Activated T-cell treated with anti-CD3 and anti-CD28 coated beads, Interleukin-2, amount 50 U/mL, for 24 hours (primary cell): ENCODE data around the gene MLX.
A peak's percentile ranks its signal among the peaks of the same experiment; 100 is the strongest.

Experiments used
- DNase-seq: peaks from one replicate; pipeline ENCODE4 v3.0.0-alpha.2; 2020
- H3K27ac Mint-ChIP-seq: 2 replicates; pipeline ENCODE4 v1.8.0; 2020; ENCODE audit warnings: mild to moderate bottlenecking, mixed read lengths
- H3K27me3 Mint-ChIP-seq: 2 replicates; pipeline ENCODE4 v1.8.0; 2020; ENCODE audit warnings: mixed read lengths
- H3K36me3 Mint-ChIP-seq: 2 replicates; pipeline ENCODE4 v1.8.0; 2020; ENCODE audit warnings: low read depth, mixed read lengths
- H3K4me1 Mint-ChIP-seq: 2 replicates; pipeline ENCODE4 v1.8.0; 2020; ENCODE audit warnings: low read depth, mixed read lengths
- H3K4me3 Mint-ChIP-seq: 2 replicates; pipeline ENCODE4 v1.8.0; 2020; ENCODE audit warnings: mild to moderate bottlenecking, moderate library complexity, mixed read lengths
- H3K9me3 Mint-ChIP-seq: 2 replicates; pipeline ENCODE4 v1.8.0; 2020; ENCODE audit warnings: mixed read lengths

The MLX gene

GRCh38 chr17:42577140-42577531 lies 10.2 kb downstream of the MLX start:
- no peaks in the 10 kb centered on the region for H3K9me3 Mint-ChIP-seq
- H3K27ac Mint-ChIP-seq, result peak overlapping the region; percentile 98
- H3K4me1 Mint-ChIP-seq, result peaks cover 43% of the 10 kb centered on the region
- H3K36me3 Mint-ChIP-seq, result peaks cover 92% of the 10 kb centered on the region
- no peaks in the 10 kb centered on the region for H3K27me3 Mint-ChIP-seq
- peak overlapping the region; percentile 98 for H3K4me3 Mint-ChIP-seq
- no peak for DNase-seq

- Mint-ChIP-seq H3K27me3 (no peaks in the 10 kb centered on the region), H3K4me1 (peaks cover 41% of the 10 kb centered on the region), H3K27ac (peak within 1 kb of the TSS; percentile 98), H3K4me3 (peak within 1 kb of the TSS; percentile 98), H3K9me3 (no peaks in the 10 kb centered on the region), H3K36me3 (peaks cover 93% of the 10 kb centered on the region)
- DNase-seq, result peak; percentile 95
Measured at GRCh38 chr17:42577532-42578281, 10.8 kb downstream of the MLX start, which contains the start of gene PSMC3IP. TSS of gene PSMC3IP (minus strand) at chr17:42577729. CDS start at chr17:42577686, 43 bp downstream.

GRCh38 chr17:42578282-42578869 lies 11.5 kb downstream of the MLX start:
- H3K4me3 Mint-ChIP-seq, result peak overlapping the region; percentile 98
- peak overlapping the region; percentile 98 for H3K27ac Mint-ChIP-seq
- H3K27me3 Mint-ChIP-seq, result no peaks in the 10 kb centered on the region
- H3K4me1 Mint-ChIP-seq, result peaks cover 36% of the 10 kb centered on the region
- H3K9me3 Mint-ChIP-seq, result no peaks in the 10 kb centered on the region
- peak; percentile 83 for DNase-seq
- H3K36me3 Mint-ChIP-seq, result peaks cover 93% of the 10 kb centered on the region

DNA sequence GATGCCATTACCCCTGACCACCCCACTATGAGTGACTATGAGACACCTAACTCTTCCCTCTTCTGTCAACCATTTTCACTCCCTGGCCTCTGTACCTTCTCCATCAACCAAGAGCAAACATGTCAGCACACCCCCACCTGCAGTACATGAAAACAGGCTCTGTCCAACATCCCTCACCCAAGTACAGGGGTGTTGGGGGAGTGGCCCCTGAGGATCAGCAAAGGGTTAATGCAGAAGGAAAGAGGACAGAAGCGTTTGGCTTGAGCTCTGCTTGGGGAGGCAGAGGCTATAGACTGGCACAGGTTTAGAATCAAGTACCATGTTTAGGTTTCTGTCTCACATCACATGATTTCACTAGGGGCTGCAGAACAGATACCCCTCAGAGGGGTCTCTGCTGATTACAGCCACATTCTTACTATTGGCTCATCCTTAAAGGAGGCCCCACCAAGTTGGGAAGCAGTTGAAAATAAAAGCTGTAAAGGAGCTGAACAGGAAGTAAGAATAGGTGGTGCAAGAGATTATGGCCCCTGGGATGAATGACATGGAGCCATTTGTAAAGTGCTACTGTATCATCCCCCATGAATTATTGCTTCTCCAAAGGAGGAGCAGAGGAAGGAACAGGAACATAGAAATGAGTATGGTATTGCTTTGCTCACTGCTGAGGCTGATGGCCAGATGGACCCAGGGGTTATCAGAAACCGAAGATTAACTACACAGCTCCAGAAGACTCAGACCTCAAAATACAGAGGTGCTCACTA lies 13.1 kb downstream of the MLX start:
- Mint-ChIP-seq H3K36me3 (peaks cover 93% of the 10 kb centered on the region), H3K27ac (peak overlapping the region; percentile 69), H3K4me1 (peaks cover 30% of the 10 kb centered on the region)

GRCh38 chr17:42581744-42582270 lies 14.9 kb downstream of the MLX start:
- Mint-ChIP-seq H3K36me3 (peaks cover 93% of the 10 kb centered on the region), H3K4me3 (no peak overlapping the region), H3K4me1 (peaks cover 16% of the 10 kb centered on the region), H3K27me3 (no peaks in the 10 kb centered on the region), H3K9me3 (no peaks in the 10 kb centered on the region), H3K27ac (peak overlapping the region; percentile 53)
- DNase-seq, result peak; percentile 22

More for the DNA sequence above, 13.1 kb downstream of the MLX start:
- Mint-ChIP-seq H3K9me3 (no peaks in the 10 kb centered on the region), H3K27me3 (no peaks in the 10 kb centered on the region), H3K4me3 (peak overlapping the region; percentile 98)
- no peak for DNase-seq

- no peak for DNase-seq
Measured at GRCh38 chr17:42584880-42585279, 18.0 kb downstream of the MLX start.

DNA sequence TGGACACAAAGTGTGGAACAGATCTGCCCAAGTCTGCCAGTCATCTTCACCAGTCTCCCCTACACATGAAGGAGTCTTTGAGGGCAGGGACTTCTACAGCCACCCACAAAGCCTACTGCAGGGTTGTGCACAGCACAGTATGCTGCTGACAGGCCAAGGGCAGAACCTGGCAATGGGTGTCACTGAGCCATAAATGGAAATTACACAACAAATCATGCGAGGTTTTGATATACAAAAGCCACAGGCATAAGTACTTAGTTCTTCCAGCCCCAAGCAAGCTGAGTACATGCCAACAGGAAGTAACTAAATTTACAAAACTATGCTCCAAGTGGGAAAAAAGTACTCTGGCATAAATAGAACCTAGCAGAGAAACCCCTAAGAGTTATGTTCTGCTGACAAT lies 18.5 kb downstream of the MLX start:
- H3K36me3 Mint-ChIP-seq, result peaks cover 96% of the 10 kb centered on the region
- peak overlapping the region; percentile 37 for H3K27ac Mint-ChIP-seq
- DNase-seq, result no peak
- H3K4me1 Mint-ChIP-seq, result peaks cover 2% of the 10 kb centered on the region
- H3K27me3 Mint-ChIP-seq, result no peaks in the 10 kb centered on the region
- no peak overlapping the region for H3K4me3 Mint-ChIP-seq
- no peaks in the 10 kb centered on the region for H3K9me3 Mint-ChIP-seq

More at GRCh38 chr17:42584880-42585279, 18.0 kb downstream of the MLX start:
- Mint-ChIP-seq H3K4me3 (no peak overlapping the region), H3K9me3 (no peaks in the 10 kb centered on the region), H3K27ac (peak overlapping the region; percentile 37), H3K27me3 (no peaks in the 10 kb centered on the region), H3K36me3 (peaks cover 96% of the 10 kb centered on the region), H3K4me1 (peaks cover 2% of the 10 kb centered on the region)

DNA sequence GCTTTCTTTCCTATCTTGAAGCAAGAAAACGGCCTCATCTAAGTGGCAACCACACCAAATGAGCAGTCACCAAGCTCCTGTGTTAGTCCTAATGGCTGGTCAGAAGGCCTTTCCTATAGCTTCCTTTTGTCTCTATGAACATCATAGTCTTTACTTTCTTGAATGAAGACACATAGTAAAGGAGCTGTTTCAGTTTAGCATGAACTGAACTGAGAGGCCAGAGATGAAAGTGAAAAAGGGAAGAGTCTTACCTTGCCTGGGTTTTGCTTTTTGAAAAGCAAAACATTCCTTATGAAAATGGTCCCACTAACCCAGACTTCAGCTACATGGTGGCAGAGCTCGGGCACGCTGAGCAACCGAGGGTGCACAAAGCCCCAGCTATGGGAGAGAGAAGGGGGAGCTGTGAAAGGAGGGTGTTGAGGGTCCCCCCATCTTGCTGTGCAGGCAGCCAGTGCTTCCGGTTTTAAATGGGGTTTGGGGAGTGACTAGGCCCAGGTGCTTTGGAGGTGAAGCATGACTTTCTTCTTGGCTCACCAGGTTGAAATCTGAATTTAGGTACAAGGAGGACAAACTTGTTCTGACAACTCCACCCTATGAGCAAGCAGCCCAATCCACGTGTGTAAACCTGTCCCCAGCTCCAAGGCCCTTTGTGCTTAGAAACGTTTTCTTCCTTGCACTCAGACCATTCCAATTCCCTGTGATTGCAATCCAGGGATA lies 19.8 kb downstream of the MLX start:
- no peak overlapping the region for H3K4me3 Mint-ChIP-seq
- H3K27me3 Mint-ChIP-seq, result no peaks in the 10 kb centered on the region
- H3K9me3 Mint-ChIP-seq, result no peaks in the 10 kb centered on the region
- peaks cover 3% of the 10 kb centered on the region for H3K4me1 Mint-ChIP-seq
- H3K27ac Mint-ChIP-seq, result peak overlapping the region; percentile 79
- H3K36me3 Mint-ChIP-seq, result peaks cover 98% of the 10 kb centered on the region
- DNase-seq, result no peak

- peaks cover 6% of the 10 kb centered on the region for H3K4me1 Mint-ChIP-seq
- peak overlapping the region; percentile 47 for H3K27ac Mint-ChIP-seq
- H3K36me3 Mint-ChIP-seq, result peaks cover 71% of the 10 kb centered on the region
- H3K27me3 Mint-ChIP-seq, result no peaks in the 10 kb centered on the region
- H3K9me3 Mint-ChIP-seq, result no peaks in the 10 kb centered on the region
- no peak overlapping the region for H3K4me3 Mint-ChIP-seq
- no peak for DNase-seq
Measured at GRCh38 chr17:42590886-42591285, 24.0 kb downstream of the MLX start.

- H3K27ac Mint-ChIP-seq, result peak overlapping the region; percentile 2
- peaks cover 8% of the 10 kb centered on the region for H3K4me1 Mint-ChIP-seq
- H3K4me3 Mint-ChIP-seq, result no peak overlapping the region
- peak; percentile 11 for DNase-seq
- H3K36me3 Mint-ChIP-seq, result peaks cover 68% of the 10 kb centered on the region
- H3K9me3 Mint-ChIP-seq, result no peaks in the 10 kb centered on the region
- H3K27me3 Mint-ChIP-seq, result no peaks in the 10 kb centered on the region
Measured at GRCh38 chr17:42591411-42591810, 24.5 kb downstream of the MLX start.

- Mint-ChIP-seq H3K36me3 (peaks cover 33% of the 10 kb centered on the region), H3K27ac (peak overlapping the region; percentile 50), H3K27me3 (no peaks in the 10 kb centered on the region), H3K4me1 (peaks cover 23% of the 10 kb centered on the region), H3K9me3 (no peaks in the 10 kb centered on the region), H3K4me3 (no peak overlapping the region)
- DNase-seq, result no peak
Measured at GRCh38 chr17:42596386-42596785, 29.5 kb downstream of the MLX start.

GRCh38 chr17:42598905-42599304 lies 32.0 kb downstream of the MLX start:
- H3K4me3 Mint-ChIP-seq, result no peak overlapping the region
- no peaks in the 10 kb centered on the region for H3K9me3 Mint-ChIP-seq
- no peaks in the 10 kb centered on the region for H3K27me3 Mint-ChIP-seq
- DNase-seq, result no peak
- peak overlapping the region; percentile 37 for H3K27ac Mint-ChIP-seq
- H3K36me3 Mint-ChIP-seq, result peaks cover 28% of the 10 kb centered on the region
- H3K4me1 Mint-ChIP-seq, result peaks cover 31% of the 10 kb centered on the region

- Mint-ChIP-seq H3K4me1 (peaks cover 68% of the 10 kb centered on the region), H3K36me3 (peaks cover 38% of the 10 kb centered on the region), H3K4me3 (no peak overlapping the region), H3K9me3 (no peaks in the 10 kb centered on the region), H3K27me3 (no peaks in the 10 kb centered on the region), H3K27ac (no peak overlapping the region)
- DNase-seq, result no peak
Measured at GRCh38 chr17:42603318-42603717, 36.4 kb downstream of the MLX start.

DNA sequence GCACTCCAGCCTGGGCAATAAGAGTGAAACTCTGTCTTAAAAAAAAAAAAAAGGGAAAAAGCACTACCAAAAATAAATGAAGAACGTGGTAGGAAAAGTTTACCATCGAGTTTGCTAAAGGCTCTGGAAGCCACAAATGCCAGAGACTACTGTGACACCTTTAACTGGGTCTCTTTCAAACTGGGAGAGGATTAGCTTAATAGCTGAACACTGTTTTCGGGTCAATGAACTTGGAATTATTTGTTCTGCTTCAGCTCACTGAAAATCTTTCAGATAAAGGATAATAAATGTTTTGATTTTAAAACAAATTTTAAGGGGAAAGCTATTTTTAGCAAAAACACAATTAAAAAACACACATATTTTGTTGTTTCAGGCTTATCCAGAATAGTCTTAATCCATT lies 40.9 kb downstream of the MLX start:
- H3K4me3 Mint-ChIP-seq, result peak overlapping the region; percentile 100
- DNase-seq, result no peak
- H3K27me3 Mint-ChIP-seq, result no peaks in the 10 kb centered on the region
- H3K4me1 Mint-ChIP-seq, result peaks cover 56% of the 10 kb centered on the region
- H3K36me3 Mint-ChIP-seq, result peaks cover 56% of the 10 kb centered on the region
- H3K27ac Mint-ChIP-seq, result peak overlapping the region; percentile 97
- no peaks in the 10 kb centered on the region for H3K9me3 Mint-ChIP-seq
